ENCODE results near the gene EXOC3L1.
A peak's percentile ranks its signal among the peaks of the same experiment; 100 is the strongest.

The EXOC3L1 gene

DNA sequence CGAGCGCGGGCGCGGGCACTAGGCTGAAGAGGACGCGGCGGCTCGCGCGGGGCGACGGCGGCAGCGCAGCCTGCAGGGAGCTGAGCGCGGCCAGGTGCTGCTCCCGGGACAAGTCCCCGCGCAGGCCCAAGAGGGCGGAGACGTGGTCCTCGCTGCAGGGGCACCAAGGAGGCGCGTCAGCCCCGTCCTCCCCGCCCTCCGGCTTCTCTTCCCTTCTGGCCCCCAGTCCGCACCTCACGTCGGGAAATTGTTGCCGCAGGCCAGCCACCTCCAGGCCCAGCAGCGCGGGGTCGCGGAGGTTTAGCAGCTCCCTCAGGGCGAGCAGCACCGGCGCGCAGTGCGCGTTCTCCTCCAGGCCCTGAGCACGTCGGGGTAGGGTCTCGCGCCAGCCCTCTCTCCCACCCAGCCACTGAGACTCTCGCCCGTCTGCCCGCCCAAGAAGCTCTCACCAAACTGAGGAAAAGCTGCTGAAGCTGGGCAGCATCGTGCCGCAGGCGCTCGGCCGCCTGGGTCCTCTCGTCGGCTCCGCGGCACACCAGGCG lies 5.4 kb downstream of the EXOC3L1 start:
- TF ChIP-seq TAF1 (IDR thresholded peaks at IDR 0.05; ENCODE audit: low read depth): 0 out of 2 replicates have a peak, but pooled peaks have one; percentile 24
- no peak for TF ChIP-seq NFIC (IDR thresholded peaks at IDR 0.05)
- TF ChIP-seq CREB1 (IDR thresholded peaks at IDR 0.05; ENCODE audit: low read depth): no peak

DNA sequence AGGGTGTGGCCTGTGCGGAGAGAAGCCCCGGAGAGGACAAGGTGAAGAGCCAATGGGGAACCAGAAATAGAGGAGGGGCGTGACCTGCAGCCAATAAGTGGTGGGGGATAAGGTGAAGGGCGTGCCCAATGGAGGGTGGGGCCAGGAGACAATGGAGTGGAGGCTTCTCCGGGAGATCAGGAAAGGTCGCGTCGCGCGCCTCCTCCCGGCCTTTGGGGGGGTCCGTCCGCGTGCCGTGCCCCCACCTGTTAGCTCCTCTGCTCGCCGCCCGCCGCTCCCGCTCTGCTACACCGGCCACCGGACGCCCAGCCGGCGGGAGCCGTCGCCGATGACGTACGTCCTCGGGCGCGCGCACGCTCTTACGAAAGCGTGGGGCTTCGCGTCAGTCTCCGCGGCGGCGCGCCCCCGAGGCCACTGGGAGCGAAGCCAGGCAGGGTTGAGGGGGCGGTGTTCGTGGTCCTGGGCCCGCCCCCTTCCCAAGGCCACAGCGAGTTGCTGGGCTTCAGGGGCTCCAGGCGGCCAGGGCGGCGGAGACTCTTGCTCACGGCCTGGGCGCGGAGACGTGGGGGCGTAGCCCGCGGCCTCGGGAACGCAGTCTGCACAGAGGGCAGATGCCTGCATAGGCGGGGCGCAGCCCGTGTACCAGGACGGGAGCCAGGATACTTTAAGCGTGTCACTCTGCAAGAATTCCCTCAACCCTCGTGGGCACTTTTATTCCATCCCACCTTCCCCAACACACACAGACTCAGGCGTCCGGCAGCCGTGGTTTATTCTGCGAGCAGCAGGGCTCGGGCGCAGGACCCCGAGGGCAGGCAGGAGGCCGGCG lies 6.1 kb downstream of the EXOC3L1 start, which contains the start of gene MATCAP1:
Gene MATCAP1, minus strand, starts transcription at position 337 of the 826 bp plus-strand sequence. CDS start 3,353 bp downstream, outside the sequence.
- TF ChIP-seq EGR1 (IDR thresholded peaks at IDR 0.05) (peak; percentile 81), FOXM1 (IDR thresholded peaks at IDR 0.05; ENCODE audit: borderline replicate concordance, low read depth) (no peak), NFIC (IDR thresholded peaks at IDR 0.05) (peak; percentile 54), CREB1 (IDR thresholded peaks at IDR 0.05; ENCODE audit: low read depth) (peak; percentile 80), ZBTB7A (IDR thresholded peaks at IDR 0.05; ENCODE audit: low read depth) (peak; percentile 76; the same call in 1 of the 2 replicates), RAD21 (IDR thresholded peaks at IDR 0.05; ENCODE audit: low read depth) (no peak), EP300 (IDR thresholded peaks at IDR 0.05; ENCODE audit: borderline replicate concordance) (no peak), TCF12 (IDR thresholded peaks at IDR 0.05; ENCODE audit: low read depth) (0 out of 2 replicates have a peak, but pooled peaks have one; percentile 32), TAF1 (IDR thresholded peaks at IDR 0.05; ENCODE audit: low read depth) (peak; percentile 67; the same call in 1 of the 2 replicates)
- TF ChIP-seq, protein P1, sequence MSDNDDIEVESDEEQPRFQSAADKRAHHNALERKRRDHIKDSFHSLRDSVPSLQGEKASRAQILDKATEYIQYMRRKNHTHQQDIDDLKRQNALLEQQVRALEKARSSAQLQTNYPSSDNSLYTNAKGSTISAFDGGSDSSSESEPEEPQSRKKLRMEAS (IDR thresholded peaks at IDR 0.05): peak; percentile 58; the same call in 1 of the 2 replicates
- TF ChIP-seq, protein P2, sequence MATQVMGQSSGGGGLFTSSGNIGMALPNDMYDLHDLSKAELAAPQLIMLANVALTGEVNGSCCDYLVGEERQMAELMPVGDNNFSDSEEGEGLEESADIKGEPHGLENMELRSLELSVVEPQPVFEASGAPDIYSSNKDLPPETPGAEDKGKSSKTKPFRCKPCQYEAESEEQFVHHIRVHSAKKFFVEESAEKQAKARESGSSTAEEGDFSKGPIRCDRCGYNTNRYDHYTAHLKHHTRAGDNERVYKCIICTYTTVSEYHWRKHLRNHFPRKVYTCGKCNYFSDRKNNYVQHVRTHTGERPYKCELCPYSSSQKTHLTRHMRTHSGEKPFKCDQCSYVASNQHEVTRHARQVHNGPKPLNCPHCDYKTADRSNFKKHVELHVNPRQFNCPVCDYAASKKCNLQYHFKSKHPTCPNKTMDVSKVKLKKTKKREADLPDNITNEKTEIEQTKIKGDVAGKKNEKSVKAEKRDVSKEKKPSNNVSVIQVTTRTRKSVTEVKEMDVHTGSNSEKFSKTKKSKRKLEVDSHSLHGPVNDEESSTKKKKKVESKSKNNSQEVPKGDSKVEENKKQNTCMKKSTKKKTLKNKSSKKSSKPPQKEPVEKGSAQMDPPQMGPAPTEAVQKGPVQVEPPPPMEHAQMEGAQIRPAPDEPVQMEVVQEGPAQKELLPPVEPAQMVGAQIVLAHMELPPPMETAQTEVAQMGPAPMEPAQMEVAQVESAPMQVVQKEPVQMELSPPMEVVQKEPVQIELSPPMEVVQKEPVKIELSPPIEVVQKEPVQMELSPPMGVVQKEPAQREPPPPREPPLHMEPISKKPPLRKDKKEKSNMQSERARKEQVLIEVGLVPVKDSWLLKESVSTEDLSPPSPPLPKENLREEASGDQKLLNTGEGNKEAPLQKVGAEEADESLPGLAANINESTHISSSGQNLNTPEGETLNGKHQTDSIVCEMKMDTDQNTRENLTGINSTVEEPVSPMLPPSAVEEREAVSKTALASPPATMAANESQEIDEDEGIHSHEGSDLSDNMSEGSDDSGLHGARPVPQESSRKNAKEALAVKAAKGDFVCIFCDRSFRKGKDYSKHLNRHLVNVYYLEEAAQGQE (IDR thresholded peaks at IDR 0.05; ENCODE audit: low read depth): no peak

- TF ChIP-seq, protein P1 (IDR thresholded peaks at IDR 0.05): no peak
- TF ChIP-seq TCF12 (IDR thresholded peaks at IDR 0.05; ENCODE audit: low read depth) (no peak), USF1 (IDR thresholded peaks at IDR 0.05) (no peak), YY1 (IDR thresholded peaks at IDR 0.05; ENCODE audit: low read depth) (no peak), TEAD4 (IDR thresholded peaks at IDR 0.05) (no peak), FOXM1 (IDR thresholded peaks at IDR 0.05; ENCODE audit: borderline replicate concordance, low read depth) (no peak), EGR1 (IDR thresholded peaks at IDR 0.05) (no peak), CREB1 (IDR thresholded peaks at IDR 0.05; ENCODE audit: low read depth) (no peak), EP300 (IDR thresholded peaks at IDR 0.05; ENCODE audit: borderline replicate concordance) (no peak), RAD21 (IDR thresholded peaks at IDR 0.05; ENCODE audit: low read depth) (no peak), ZBTB7A (IDR thresholded peaks at IDR 0.05; ENCODE audit: low read depth) (no peak), CEBPB (IDR thresholded peaks at IDR 0.05) (no peak), NFIC (IDR thresholded peaks at IDR 0.05) (no peak)
- TF ChIP-seq, protein P2 (IDR thresholded peaks at IDR 0.05; ENCODE audit: low read depth): no peak
Observed at GRCh38 chr16:67183284-67183626, 6.7 kb downstream of the EXOC3L1 start.

DNA sequence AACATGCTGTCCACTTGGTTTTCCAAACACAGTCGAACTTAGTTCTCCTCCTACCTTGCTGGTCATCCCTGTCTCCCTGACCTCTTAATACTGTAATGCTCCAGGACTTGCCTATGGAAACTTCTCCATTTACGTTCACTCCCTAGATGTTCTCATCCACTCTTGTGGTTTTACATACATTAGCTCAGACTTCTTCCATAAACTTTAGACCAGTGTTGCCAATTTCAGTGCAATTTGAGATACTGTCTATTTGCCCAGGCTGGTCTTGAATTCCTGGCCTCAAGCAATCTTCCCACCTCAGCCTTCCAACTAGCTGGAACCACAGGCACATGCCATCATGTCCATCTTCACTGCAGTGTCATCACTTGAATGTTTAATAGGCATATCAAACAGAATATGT lies 7.6 kb downstream of the EXOC3L1 start:
- TF ChIP-seq TEAD4 (IDR thresholded peaks at IDR 0.05) (no peak), CREB1 (IDR thresholded peaks at IDR 0.05; ENCODE audit: low read depth) (no peak), RAD21 (IDR thresholded peaks at IDR 0.05; ENCODE audit: low read depth) (no peak), USF1 (IDR thresholded peaks at IDR 0.05) (no peak), FOXM1 (IDR thresholded peaks at IDR 0.05; ENCODE audit: borderline replicate concordance, low read depth) (no peak), YY1 (IDR thresholded peaks at IDR 0.05; ENCODE audit: low read depth) (no peak), TCF12 (IDR thresholded peaks at IDR 0.05; ENCODE audit: low read depth) (no peak), ZBTB7A (IDR thresholded peaks at IDR 0.05; ENCODE audit: low read depth) (no peak), EGR1 (IDR thresholded peaks at IDR 0.05) (no peak), EP300 (IDR thresholded peaks at IDR 0.05; ENCODE audit: borderline replicate concordance) (no peak), CEBPB (IDR thresholded peaks at IDR 0.05) (no peak), TAF1 (IDR thresholded peaks at IDR 0.05; ENCODE audit: low read depth) (no peak), NFIC (IDR thresholded peaks at IDR 0.05) (no peak)
- TF ChIP-seq, protein P2 (IDR thresholded peaks at IDR 0.05; ENCODE audit: low read depth): no peak
- TF ChIP-seq, protein P1 (IDR thresholded peaks at IDR 0.05): no peak
